HG02938 (cell line): ENCODE measurements around the gene RTN4RL1.

Experiments
- ATAC-seq: cut with Tn5 transposase; IDR thresholded peaks from one replicate; pipeline ENCODE4 v1.9.1; 2021; ENCODE audit warnings: mild to moderate bottlenecking, moderate library complexity; ENCODE audit not compliant: unreplicated experiment

RTN4RL1 gene

DNA sequence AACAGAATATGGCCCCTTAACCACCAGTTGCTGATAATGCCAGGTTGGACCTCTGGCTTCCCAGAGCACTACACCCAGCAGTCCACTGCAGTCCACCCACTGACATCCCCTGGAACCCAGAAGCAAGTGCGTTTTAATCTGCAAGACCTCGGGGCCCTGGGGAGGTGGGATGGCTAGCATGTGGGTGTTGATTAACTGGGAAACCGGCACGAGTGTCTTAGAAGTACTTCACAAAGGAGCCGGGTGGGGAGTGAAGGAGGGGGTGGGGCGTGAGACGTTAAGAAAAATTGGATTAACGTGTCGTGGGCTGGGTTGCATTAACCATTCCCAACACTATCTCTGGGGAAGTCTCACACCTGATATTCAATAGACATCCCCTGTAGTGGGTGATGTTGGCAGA, 23.7 kb upstream of the RTN4RL1 start:
- ATAC-seq, result no peak

DNA sequence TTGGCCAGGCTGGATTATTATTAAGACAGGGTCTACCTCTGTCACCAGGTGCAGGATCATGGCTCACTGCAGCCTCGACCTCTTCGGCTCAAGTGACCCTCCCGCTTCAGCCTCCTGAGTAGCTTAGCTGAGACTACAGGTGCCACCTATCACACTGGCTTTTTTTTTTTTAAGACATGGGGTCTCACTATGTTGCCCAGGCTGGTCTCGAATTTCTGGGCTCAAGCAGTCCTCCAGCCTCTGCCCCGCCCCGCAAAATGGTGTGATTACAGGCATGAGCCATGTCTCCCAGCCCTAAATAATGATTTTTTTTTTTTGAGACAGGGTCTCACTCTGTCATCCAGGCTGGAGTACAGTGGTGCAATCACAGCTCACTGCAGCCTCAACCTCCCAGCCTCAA, 22.5 kb upstream of the RTN4RL1 start:
- ATAC-seq, result no peak

DNA sequence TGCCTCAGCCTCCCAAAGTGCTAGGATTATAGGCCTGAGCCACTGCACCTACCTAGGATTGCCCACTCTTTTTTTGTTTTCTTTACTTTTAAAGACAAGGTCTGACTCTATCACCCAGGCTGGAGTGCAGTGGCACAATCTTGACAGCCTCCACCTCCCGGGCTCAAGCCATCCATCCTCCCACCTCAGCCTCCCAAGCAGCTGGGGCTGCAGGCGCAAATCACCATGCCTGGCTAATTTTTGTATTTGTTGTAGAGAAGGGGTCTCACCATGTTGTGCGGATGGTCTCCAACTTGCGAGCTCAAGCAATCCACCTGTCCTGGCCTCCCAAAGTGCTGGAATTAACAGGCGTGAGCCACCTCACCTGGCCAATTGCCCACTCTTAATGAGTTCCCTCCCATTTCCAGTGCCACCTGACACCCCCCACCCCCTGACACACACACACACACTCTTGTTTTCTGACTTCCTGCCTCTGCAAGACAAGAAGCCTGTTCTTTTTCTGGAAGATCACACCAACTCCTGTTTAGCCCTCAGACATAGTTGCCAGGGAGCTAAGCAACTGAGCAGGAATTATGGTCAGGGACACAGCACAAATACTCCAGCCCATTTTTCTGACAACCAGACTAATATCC, 19.2 kb upstream of the RTN4RL1 start:
- no peak for ATAC-seq

DNA sequence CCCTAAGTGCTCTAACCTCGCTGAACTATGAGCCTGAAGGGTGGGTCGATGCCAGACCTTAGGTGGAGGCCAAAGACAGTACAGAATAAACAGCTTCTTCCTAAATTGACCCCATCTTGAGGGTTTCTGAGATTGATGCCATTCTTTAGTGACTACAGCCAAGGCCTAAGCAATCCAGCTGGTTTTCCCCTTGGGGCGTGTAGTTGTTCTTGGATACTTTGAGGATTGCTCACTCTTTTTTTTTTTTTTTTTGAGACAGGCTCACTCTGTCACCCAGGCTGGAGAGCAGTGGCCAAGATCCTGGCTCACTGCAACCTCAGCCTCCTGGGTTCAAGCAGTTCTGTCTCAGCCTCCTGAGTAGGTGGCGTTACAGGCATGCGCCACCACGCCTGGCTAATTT, 18.7 kb upstream of the RTN4RL1 start:
- ATAC-seq, result no peak

DNA sequence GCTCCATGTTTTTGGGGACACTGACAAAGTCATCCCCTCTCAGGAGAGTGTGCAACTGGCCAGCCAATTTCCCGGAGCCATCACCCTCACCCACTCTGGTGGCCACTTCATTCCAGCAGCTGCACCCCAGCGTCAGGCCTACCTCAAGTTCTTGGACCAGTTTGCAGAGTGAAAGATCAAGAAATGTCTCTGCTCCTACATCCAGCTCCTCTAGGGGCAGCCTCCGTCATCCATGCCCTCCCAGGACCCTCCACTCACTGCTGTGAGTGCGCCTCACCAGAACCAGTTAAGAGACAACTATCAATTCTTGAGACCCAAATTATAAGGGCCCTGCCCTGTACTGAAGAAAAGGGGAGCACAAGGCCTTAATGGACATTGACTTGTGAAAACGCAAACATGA, 17.8 kb upstream of the RTN4RL1 start:
- ATAC-seq, result no peak

DNA sequence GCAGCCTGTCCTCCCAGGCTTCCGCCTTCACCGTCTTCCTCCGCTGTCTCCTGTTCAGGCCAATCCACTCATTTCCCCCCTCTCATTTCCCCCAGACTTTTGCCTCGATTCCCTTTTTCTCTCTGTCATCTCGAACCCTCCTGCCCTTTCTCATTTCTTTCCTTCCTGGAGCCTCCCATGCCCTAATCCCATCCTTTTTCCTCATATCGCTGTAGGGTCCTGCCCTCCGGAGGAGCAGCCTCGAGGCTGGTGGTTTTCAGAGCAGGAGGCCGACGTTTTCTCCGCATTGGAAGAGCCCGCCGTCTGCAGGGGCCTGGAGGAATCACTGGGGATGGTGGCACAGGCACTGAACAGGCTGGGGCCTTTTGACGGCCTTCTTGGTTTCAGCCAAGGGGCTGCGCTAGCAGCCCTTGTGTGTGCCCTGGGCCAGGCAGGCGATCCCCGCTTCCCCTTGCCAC, 17.3 kb upstream of the RTN4RL1 start:
- ATAC-seq, result no peak

DNA sequence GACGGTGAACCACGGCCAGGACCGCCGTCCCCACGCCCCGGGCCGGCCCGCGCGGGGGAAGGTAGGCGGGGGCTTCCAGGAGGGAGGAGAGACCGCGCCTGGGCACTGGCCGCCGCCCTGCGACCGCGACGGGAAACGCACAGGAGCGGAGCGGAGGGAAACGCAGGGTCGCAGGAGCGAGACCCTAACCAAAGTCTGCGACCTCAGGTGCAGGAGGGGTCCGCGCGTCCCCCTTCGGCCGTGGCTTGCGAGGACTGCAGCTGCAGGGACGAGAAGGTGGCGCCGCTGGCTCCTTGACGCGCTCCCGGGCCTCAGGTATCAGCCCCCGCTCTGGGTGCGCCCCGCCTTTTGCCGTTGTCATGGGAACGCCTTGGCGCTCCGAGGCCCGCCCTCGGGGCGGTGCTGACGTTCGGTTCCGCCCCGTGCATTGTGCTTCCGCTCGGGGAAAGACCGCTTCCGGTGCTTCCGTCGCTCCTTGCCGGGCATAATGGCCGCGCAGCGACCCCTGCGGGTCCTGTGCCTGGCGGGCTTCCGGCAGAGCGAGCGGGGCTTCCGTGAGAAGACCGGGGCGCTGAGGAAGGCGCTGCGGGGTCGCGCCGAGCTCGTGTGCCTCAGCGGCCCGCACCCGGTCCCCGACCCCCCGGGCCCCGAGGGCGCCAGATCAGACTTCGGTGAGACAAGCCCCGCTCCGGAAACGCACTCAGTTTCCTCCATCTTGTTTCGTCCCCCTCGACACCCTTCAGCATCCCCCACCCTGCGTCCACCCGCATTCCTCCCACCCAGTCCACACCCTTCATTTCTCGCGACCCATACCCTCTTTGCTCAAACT, 16.6 kb upstream of the RTN4RL1 start, which contains the start of gene OVCA2:
Gene OVCA2 (plus strand): TSS at position 462 of the 829 bp plus-strand sequence. CDS start 26 bp downstream, at position 488.
- peak; percentile 82 for ATAC-seq

DNA sequence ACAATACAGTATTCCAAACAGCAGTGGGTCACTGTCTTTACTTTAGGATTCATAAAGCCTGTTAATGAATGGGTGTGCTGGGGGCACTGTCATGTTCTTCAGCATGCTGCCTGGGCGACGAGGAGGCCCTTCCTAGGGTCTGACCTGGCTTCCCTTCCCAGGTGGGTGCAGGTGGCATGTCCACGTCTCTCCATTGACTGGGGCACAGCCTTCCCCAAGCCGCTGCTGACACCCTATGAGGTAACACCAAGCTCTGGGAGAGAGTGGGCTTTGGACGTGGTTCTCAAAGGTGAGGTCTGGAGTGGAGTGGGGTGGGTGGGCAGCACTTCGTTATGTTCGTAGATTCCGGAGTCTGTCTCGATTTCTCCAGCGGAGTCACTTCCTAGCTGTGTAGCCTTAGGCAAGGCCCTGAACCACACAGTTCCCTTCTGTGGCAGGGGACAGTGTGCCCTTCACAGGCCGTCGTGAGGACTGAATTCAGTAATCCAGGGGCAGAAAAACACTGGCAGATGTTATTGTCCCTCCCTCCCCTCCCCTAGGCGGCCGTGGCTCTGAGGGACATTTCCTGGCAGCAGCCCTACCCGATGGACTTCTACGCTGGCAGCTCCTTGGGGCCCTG, 15.9 kb upstream of the RTN4RL1 start:
- no peak for ATAC-seq

DNA sequence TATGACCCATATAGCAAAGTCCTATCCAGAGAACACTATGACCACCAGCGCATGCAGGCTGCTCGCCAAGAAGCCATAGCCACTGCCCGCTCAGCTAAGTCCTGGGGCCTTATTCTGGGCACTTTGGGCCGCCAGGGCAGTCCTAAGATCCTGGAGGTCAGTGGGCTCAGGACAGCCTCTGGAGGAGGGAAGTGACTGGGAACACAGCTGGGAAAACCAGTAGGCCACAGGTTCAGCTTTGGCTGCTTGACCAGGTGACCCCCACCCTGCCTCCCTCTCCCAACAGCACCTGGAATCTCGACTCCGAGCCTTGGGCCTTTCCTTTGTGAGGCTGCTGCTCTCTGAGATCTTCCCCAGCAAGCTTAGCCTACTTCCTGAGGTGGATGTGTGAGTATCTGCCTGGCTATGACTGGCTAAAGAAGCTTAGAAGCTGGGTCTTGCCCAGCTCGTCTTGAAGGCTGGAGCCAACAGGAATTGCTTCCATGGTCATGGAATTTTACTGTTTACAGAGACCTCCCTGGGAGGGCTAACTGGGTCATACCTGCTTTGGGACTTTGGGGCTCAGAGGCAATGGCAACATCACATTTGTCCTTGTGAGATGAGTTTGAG, 15.2 kb upstream of the RTN4RL1 start:
- ATAC-seq, result no peak

DNA sequence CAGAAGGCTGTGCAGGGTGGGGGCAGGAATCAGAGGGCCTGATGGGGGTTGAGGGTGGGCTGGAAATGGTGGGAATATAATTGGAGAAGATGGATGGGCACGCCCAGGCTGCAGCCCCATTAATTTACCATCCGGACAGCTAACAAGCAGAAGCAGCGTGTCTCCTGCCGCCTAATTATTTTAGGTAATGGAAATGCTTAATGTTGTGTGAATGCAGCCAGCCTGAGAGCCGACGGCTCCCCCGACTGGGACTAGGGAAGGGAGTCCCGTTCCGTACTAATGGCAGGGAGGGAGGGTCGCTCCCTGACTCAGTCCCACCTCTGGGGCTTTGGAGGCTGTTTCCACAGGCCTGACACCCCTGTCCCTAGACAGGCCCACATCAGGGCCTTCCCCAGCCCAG, 12.0 kb upstream of the RTN4RL1 start:
- no peak for ATAC-seq

DNA sequence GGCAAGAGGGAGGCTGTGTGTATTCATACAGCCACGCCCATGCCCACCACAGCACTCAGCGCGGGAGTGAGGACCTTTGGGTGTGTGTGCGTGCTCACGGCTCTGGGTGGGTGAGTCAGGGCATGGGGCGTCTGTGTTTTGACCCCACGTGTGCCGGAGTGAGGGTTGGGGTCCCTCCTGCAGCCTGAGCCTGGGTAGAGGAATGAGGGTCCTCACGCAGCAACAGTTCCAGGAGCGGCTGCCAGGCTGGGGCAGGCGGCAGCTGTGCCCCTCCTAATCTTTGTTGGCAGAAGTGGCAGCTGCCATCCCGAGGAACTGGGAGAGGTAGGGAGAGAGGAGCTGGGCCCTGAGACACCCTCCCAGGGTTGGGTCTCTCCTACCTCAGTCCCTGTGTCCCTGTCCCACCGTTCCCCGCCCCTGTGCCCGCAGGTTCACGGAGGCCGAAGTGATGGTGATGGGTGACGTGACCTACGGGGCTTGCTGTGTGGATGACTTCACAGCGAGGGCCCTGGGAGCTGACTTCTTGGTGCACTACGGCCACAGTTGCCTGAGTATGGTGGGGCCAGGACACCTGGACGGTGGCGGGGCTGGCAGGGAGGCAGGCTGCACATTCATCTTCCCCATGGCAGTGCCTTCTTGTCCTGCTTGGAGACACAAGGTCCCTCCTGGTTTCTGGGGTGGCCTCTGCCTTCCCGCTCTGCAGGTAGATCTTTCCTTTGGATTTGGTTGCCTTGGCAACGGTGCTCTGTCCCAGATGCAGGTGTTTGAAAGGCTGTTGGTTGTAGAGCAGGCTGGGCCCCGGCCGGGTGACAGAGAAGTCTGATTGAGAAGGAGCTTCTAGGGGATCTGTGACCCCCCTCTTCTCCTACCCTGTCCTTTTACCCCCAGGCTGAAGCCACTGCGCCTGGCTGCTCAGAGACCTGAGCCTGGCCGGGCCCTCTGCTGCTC, 10.7 kb upstream of the RTN4RL1 start:
- no peak for ATAC-seq

DNA sequence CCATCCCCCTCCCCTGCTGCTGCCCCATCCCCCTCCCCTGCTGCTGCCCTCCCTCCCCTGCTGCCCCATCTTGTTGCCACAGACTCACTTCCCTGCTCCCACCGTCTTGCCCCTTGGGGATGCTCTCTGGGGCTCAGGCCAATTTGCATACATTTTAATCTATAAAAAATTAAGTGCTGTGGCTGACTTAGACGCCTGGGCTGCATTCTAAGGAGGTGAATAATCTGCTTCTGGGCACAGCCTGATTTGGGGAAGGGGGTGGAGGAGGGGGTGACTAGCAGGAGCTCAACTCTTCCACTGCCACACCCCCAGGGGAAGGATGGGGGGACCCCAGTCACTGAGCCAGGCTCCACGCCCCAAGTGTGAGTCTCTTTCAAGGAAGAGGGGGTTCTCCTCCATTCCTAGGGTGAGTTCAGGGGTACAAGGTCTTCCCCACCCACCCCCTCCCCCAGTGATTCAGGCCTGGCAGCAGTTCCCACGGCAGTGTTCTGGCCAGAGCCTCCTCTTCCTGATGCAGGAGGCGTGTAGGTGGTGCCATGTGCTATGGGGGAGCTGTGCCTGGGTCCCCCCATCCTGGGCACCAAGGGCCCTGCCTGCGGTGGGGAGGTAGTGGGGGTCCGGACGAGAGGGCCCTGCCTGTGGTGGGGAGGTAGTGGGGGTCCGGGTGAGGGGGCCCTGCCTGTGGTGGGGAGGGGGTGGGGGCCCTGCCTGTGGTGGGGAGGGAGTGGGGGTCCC, 9.8 kb upstream of the RTN4RL1 start:
- no peak for ATAC-seq

DNA sequence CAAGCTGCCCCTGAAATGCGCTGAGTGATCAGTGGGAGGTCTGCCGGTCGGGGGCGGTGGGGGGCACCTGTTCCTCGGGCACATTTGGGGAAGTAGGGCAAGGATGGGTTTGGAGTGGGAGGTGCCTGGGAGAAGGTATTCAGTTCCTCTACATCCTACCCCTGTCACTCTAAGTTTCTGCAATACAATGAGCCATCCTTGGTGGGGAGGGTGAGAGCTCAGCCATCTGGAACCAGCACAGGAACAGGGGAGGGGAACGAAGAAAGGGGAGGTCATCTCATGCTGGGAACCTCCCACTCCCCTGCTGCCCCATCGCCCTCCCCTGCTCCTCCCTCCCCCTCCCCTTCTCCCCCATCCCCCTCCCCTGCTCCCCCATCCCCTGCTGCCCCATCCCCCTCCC, 9.0 kb upstream of the RTN4RL1 start:
- no peak for ATAC-seq

DNA sequence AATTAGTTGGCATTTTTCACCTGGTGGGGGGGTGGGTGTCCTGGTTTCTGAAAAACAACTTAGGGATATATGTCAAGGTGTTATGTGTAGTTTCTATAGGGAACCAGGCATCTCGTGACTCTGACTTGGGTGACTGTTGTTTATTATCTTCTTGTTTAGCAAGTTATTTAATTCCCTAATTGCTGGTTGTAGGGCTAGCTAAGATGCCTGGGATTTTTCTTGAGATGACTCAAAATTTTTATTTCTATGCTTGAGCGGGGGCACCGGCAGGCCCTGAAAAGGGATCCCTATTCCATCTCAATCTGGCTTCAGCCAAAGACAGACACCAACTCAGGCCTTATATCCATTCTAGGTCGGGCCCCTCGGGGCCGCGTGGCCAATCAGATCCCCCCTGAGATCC, 8.0 kb upstream of the RTN4RL1 start:
- no peak for ATAC-seq

DNA sequence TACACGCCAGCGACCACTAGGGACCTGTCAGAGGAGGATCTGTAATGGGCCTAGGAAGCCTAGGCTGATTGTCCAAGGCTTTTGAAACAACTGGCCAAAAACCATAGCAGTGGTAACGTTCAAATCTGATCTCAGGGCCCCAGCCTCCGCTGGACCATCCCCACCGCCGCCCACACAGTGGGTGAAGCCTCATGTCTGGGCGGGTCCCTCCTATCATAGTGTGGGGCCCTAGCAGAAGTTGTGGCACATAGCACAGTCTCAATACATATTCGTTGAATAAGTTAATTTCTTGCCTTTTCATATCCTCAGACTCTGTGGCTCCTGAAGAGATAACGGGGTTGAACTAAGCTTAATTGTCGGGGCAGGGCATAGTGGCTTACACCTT, 5.6 kb upstream of the RTN4RL1 start:
- peak; percentile 12 for ATAC-seq

DNA sequence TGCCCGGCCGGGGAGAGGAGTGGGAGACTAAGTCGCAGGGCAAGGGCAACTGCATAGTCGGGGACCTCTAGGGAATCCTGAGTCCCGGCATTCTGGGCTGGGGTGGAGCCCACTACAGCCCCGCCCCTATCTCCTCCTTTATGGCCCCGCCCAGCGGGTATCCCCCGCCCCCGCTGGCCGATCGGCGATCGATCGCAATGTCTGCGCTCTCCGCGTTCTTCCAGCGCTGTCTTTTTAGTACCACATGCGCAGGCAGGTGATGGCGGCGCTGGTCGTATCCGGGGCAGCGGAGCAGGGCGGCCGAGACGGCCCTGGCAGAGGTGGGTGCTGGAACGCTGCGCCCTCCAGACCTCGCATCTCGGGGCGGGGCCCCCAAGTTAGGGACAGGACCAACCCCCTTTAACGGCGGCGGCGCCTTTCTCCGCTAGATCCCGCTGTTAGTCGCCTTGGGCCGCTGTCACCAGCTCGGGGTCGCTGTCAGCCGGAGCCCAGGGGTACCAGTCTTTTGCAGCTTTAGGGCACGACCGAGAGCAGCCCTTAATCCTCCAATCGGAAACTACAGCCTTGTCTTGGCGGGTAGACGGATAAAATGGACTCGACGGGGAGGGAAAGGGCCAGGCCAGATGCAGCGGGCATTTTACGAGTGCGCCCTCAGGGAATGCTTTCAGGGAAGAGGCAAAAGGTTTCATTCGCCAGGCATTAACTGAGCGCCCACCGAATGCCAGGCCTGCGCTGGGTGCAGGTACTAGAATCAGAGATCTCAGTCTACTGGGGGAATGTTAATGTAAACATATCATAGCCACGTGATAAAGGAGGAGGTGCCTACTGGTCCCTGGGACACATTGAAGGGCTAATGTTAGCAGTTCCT, 5.0 kb upstream of the RTN4RL1 start, which contains the start of gene DPH1:
Gene DPH1 (plus strand): TSS at position 243 of the 868 bp plus-strand sequence. CDS start 17 bp downstream, at position 260.
- peak; percentile 81 for ATAC-seq

DNA sequence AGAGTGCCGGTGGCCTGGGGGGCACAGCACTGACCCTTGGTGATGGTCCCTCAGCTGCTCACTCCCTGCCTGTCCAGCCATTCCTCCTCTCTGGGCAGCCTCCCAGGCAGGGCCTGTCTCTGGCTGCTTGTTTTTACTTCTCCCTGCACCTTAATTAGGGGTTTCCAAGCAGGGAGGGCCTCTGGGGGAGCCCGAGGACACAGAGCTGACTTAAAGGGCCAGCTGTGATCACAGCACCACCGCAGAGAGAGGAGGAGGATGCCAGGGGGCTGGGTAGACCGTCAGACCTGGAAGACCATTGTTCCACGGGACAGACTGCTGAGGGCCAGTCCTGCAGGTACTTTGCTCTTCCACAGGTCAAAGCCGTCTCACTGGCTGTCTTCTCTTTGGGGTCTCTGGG, 3.6 kb upstream of the RTN4RL1 start:
- no peak for ATAC-seq

DNA sequence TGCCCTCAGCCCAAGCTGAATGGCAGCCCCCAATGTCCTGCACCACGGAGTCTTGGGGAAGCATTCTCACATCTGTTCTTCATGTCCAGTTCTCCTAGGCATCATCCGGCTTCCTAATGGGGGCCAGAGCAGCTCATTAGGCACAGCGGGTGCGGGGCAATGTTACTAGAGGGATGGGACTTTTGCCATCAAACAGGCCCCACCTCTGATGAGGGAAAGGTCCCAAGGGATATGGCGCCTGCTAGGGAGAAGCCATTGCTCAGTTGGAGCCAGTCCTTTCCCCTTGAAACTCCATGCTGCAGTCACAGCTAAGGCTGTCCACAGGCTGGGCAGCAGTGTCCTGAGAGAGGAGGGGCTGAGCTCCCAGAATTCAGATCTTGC, 3.1 kb upstream of the RTN4RL1 start:
- ATAC-seq, result no peak
